Right lobe of liver (tissue), 4 donors: ENCODE measurements around the gene PEMT.
A peak's percentile ranks its signal among the peaks of the same experiment; 100 is the strongest.

Experiments used
- CTCF ChIP-seq, 4 donors: fragments of 200-600 bp in 3 of 4; fragments of 450-650 bp in 1 of 4; IDR thresholded peaks; one replicate each; pipeline versions ENCODE4 v1.5.1 to v1.8.0; 2016 to 2022; ENCODE audit warnings: antibody characterized with exemption in 4 of 4, mild to moderate bottlenecking in 2 of 4
- POLR2A ChIP-seq: fragments of 450-650 bp; IDR thresholded peaks from one replicate; pipeline ENCODE4 v1.6.1; 2017; ENCODE audit warnings: antibody characterized with exemption, mild to moderate bottlenecking
- donor health status: DM: no; HTN: no; CAD: no.
- donor health status: DM: no; HTN: no; CAD: no.
- donor health status: DM: no; HTN: yes; CAD: no.

GRCh38 chr17:17560167-17560566 lies 31.3 kb downstream of the PEMT start:
- TF ChIP-seq POLR2A: peak; percentile 58
- no peak for TF ChIP-seq CTCF (IDR thresholded peaks at IDR 0.05)
